Hepatocyte (in vitro differentiated cells): ENCODE measurements around the gene UBTD2. TPM values are rescaled to one million over a fixed set of nuclear protein-coding genes. Genes with fewer than 3 reads are reported as not detected.

Experiments used
- DNase-seq: peaks from one replicate; pipeline ENCODE4 v3.0.0-alpha.2; 2016; ENCODE audit warnings: low spot score
- H2AFZ ChIP-seq: fragments of 200-600 bp; sonication (generic); 2 replicates; pipeline ENCODE4 v1.6.0; 2016; ENCODE audit warnings: antibody characterized with exemption, mild to moderate bottlenecking
- H3K27ac ChIP-seq: fragments of 200-600 bp; sonication (generic); 2 replicates; pipeline ENCODE4 v1.5.1; 2016; ENCODE audit warnings: mild to moderate bottlenecking
- H3K27me3 ChIP-seq: fragments of 200-600 bp; sonication (generic); 2 replicates; pipeline ENCODE4 v1.6.1; 2016
- H3K36me3 ChIP-seq: fragments of 200-600 bp; sonication (generic); replicated peaks from 2 replicates; pipeline ENCODE4 v1.5.1; 2016; ENCODE audit warnings: low read depth; ENCODE audit not compliant: insufficient read depth
- H3K4me1 ChIP-seq: fragments of 200-600 bp; sonication (generic); 2 replicates; pipeline ENCODE4 v1.5.1; 2016; ENCODE audit warnings: mild to moderate bottlenecking, moderate library complexity; ENCODE audit not compliant: insufficient read depth
- H3K4me2 ChIP-seq: fragments of 200-600 bp; sonication (generic); 2 replicates; pipeline ENCODE4 v1.6.0; 2016
- H3K4me3 ChIP-seq: fragments of 200-600 bp; sonication (generic); 2 replicates; pipeline ENCODE4 v1.5.1; 2016; ENCODE audit warnings: mild to moderate bottlenecking
- H3K79me2 ChIP-seq: fragments of 200-600 bp; sonication (generic); 2 replicates; pipeline ENCODE4 v1.6.0; 2017; ENCODE audit warnings: mild to moderate bottlenecking
- H3K9me2 ChIP-seq: fragments of 200-600 bp; sonication (generic); replicated peaks from 2 replicates; pipeline ENCODE4 v1.6.0; 2017; ENCODE audit warnings: mild to moderate bottlenecking; ENCODE audit not compliant: insufficient read depth
- H3K9me3 ChIP-seq: fragments of 200-600 bp; sonication (generic); 2 replicates; pipeline ENCODE4 v1.5.1; 2016; ENCODE audit warnings: low read depth, mild to moderate bottlenecking
- H4K20me1 ChIP-seq: fragments of 200-600 bp; sonication (generic); 2 replicates; pipeline ENCODE4 v1.6.0; 2016; ENCODE audit warnings: mild to moderate bottlenecking; ENCODE audit not compliant: insufficient read depth, poor library complexity, severe bottlenecking
- EZH2 ChIP-seq: fragments of 200-600 bp; sonication (generic); IDR thresholded peaks from 2 replicates; pipeline ENCODE4 v1.6.1; 2016; ENCODE audit warnings: antibody characterized with exemption, mild to moderate bottlenecking, borderline replicate concordance
- EZH2phosphoT487 ChIP-seq: fragments of 200-600 bp; sonication (generic); IDR thresholded peaks from one replicate; pipeline ENCODE4 v1.6.1; 2018; ENCODE audit warnings: antibody characterized with exemption, mild to moderate bottlenecking, low read depth, moderate library complexity; ENCODE audit not compliant: unreplicated experiment, severe bottlenecking
- WGBS: methylation state at CpG from one replicate; pipeline ENCODE4 v1.1.6; 2016; ENCODE audit warnings: low lambda C conversion rate; ENCODE audit errors: missing lambda C conversion rate; 5-methylcytosine and 5-hydroxymethylcytosine counted together
- polyA plus RNA-seq: library from polyadenylated mRNA; unstranded; fragments of >200 nt; fragmentation: Nextera tagmentation; extraction: Ambion mirVana; gene quantifications from 2 replicates; pipeline ENCODE4 v1.2.1, GENCODE V29; 2016
- total RNA-seq: library from RNA; depleted of rRNA; stranded (reverse); fragments of >200 nt; gene quantifications from 2 replicates; pipeline ENCODE4 v1.2.3, GENCODE V29; 2014
- TF ChIP-seq, protein P1 (sequence below): fragments of 200-600 bp; sonication (generic); IDR thresholded peaks from 2 replicates; pipeline ENCODE4 v1.5.1; 2016; ENCODE audit warnings: antibody characterized with exemption, mild to moderate bottlenecking; ENCODE audit not compliant: poor library complexity

Gene UBTD2
- total and polyA plus RNA-seq, 2 experiments from 2014 or later, result 27.4 to 51.7 TPM

DNA sequence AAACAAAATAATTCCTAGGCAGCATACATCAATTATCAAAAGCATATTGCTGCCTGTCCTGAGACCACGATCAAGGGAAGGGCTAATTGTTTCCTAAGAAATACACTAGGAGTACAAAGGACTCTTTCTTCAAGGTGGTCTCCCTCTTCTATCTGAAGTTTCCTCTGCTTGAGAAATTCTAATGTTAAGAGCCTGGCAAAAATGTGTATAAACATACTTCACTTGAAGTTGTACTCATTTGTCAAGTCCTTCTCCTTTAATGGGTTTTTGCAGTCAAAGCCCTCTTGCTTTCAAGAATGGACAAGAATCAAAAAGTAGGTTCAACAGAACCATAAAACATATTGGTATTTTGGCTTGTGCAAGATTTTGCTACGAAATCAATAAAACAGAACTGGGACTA lies 31.1 kb downstream of the UBTD2 start:
- H3K27ac ChIP-seq, result no peak overlapping the region
- DNase-seq, result no peak
- no peak overlapping the region for H3K4me2 ChIP-seq
- 92% methylated on average over 2 of the region's 2 CpGs for WGBS
- TF ChIP-seq, protein P1, sequence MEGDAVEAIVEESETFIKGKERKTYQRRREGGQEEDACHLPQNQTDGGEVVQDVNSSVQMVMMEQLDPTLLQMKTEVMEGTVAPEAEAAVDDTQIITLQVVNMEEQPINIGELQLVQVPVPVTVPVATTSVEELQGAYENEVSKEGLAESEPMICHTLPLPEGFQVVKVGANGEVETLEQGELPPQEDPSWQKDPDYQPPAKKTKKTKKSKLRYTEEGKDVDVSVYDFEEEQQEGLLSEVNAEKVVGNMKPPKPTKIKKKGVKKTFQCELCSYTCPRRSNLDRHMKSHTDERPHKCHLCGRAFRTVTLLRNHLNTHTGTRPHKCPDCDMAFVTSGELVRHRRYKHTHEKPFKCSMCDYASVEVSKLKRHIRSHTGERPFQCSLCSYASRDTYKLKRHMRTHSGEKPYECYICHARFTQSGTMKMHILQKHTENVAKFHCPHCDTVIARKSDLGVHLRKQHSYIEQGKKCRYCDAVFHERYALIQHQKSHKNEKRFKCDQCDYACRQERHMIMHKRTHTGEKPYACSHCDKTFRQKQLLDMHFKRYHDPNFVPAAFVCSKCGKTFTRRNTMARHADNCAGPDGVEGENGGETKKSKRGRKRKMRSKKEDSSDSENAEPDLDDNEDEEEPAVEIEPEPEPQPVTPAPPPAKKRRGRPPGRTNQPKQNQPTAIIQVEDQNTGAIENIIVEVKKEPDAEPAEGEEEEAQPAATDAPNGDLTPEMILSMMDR, result no peak
- TF ChIP-seq EZH2phosphoT487 (no peak), EZH2 (no peak)
- no peak overlapping the region for H3K4me3 ChIP-seq
- no peaks in the 10 kb centered on the region for H3K4me1 ChIP-seq
- no peak overlapping the region for H2AFZ ChIP-seq
- H3K36me3 ChIP-seq, result no peaks in the 10 kb centered on the region
- no peaks in the 10 kb centered on the region for H3K9me2 ChIP-seq
- H4K20me1 ChIP-seq, result peaks cover 9% of the 10 kb centered on the region
- H3K27me3 ChIP-seq, result no peaks in the 10 kb centered on the region
- H3K9me3 ChIP-seq, result peaks cover 4% of the 10 kb centered on the region
- H3K79me2 ChIP-seq, result peaks cover 93% of the 10 kb centered on the region

DNA sequence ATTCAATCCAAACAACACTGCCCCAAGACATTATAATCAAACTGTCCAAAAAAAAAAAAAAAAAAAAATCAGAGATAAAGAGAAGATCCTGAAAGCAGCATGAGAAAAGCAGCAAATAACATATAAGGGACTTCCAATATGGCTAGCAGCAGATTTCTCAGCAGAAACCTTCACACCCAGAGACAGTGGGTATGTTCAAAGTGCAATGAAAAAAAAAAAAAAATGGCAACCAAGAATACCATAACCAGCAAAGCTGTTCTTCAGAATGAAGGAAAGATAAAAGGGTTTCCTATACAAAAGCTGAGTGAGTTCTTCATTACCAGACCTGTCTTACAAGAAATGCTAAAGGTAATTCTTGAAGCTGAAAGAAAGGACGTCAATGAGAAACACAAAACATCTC lies 32.1 kb downstream of the UBTD2 start:
- Histone ChIP-seq H2AFZ (no peak overlapping the region), H3K27me3 (no peaks in the 10 kb centered on the region), H3K4me2 (no peak overlapping the region), H3K9me2 (no peaks in the 10 kb centered on the region), H3K27ac (no peak overlapping the region), H3K79me2 (peaks cover 93% of the 10 kb centered on the region), H3K9me3 (peaks cover 4% of the 10 kb centered on the region), H3K4me1 (no peaks in the 10 kb centered on the region), H3K36me3 (no peaks in the 10 kb centered on the region), H4K20me1 (peaks cover 10% of the 10 kb centered on the region), H3K4me3 (no peak overlapping the region)
- TF ChIP-seq EZH2, result no peak
- no peak for TF ChIP-seq EZH2phosphoT487
- TF ChIP-seq, protein P1, result no peak
- 92% methylated on average over 1 of the region's 1 CpG for WGBS
- DNase-seq, result no peak

DNA sequence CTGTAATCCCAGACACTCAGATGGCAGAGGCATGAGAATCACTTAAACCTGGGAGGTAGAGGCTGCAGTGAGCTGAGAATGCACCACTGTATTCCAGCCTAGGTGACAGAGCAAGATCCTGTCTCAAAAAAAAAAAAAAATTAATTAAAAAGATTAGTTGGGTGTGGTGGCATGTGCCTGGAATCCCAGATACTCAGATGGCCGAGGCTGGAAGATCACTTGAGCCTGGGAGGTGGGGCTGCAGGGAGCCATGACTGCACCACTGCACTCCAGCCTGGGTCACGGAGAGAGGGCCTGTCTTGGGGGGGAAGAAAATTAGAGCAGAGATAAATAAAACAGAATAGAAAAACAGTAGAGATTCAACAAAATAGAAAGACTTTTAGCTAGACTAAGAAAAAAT lies 34.9 kb downstream of the UBTD2 start:
- Histone ChIP-seq H2AFZ (no peak overlapping the region), H3K9me2 (no peaks in the 10 kb centered on the region), H4K20me1 (peaks cover 26% of the 10 kb centered on the region), H3K27ac (no peak overlapping the region), H3K4me3 (no peak overlapping the region), H3K27me3 (no peaks in the 10 kb centered on the region), H3K4me2 (no peak overlapping the region), H3K36me3 (no peaks in the 10 kb centered on the region), H3K9me3 (peaks cover 4% of the 10 kb centered on the region), H3K79me2 (peaks cover 93% of the 10 kb centered on the region), H3K4me1 (no peaks in the 10 kb centered on the region)
- DNase-seq, result no peak
- TF ChIP-seq EZH2phosphoT487 (no peak), EZH2 (no peak)
- TF ChIP-seq, protein P1, result no peak
- WGBS, result 83% methylated on average over 2 of the region's 2 CpGs

DNA sequence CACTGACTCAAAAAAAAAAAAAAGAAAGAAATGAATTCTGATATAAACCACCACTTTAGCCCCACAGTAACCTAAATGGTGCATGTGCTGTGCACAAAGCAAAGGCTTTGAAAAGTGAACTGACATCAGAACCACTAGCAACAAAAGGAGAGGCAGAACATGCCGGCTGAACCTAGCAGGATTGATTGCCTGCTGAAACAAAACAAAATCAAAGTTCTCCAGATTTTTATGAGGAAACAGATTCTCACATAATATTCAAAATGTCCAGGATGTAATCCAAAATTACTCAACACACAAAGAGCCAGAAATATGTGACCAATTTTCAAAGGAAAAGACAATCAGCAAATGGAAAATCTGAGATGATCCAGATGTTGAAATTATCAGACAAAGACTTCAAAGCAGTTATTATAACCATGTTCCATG lies 37.9 kb downstream of the UBTD2 start:
- H3K27me3 ChIP-seq, result no peaks in the 10 kb centered on the region
- H3K4me2 ChIP-seq, result no peak overlapping the region
- no peaks in the 10 kb centered on the region for H3K4me1 ChIP-seq
- H3K27ac ChIP-seq, result no peak overlapping the region
- no peaks in the 10 kb centered on the region for H3K9me3 ChIP-seq
- no peak overlapping the region for H3K4me3 ChIP-seq
- no peaks in the 10 kb centered on the region for H3K9me2 ChIP-seq
- DNase-seq, result no peak
- TF ChIP-seq EZH2 (no peak), EZH2phosphoT487 (no peak)
- no peaks in the 10 kb centered on the region for H3K36me3 ChIP-seq
- no peak overlapping the region for H2AFZ ChIP-seq
- peaks cover 26% of the 10 kb centered on the region for H4K20me1 ChIP-seq
- H3K79me2 ChIP-seq, result peaks cover 99% of the 10 kb centered on the region
- 50% methylated on average over 1 of the region's 1 CpG for WGBS
